ENCODE data around the gene ABHD14A. TPM values are rescaled to one million over a fixed set of nuclear protein-coding genes. Genes with fewer than 3 reads are reported as not detected.
A peak's percentile ranks its signal among the peaks of the same experiment; 100 is the strongest.

The ABHD14A gene
- total and polyA plus RNA-seq, 8 donors: 7.0 to 20.8 (median 15.4) TPM; not detected in 2

- Histone ChIP-seq H3K27me3 (no peaks in the 10 kb centered on the region), H3K4me3 (no peak overlapping the region), H3K27ac (no peak overlapping the region), H3K4me1 (no peaks in the 10 kb centered on the region), H3K9me3 (no peaks in the 10 kb centered on the region), H3K36me3 (peaks cover 13 to 40% (median 29%) of the 10 kb centered on the region in 4 donors)
- 71 to 83% (median 74%) methylated on average over 5 of the region's 5 CpGs for WGBS, 5 donors
- peak in 1 of 2 donors; percentile 23 for DNase-seq
- TF ChIP-seq POLR2AphosphoS5 (IDR thresholded peaks at IDR 0.05) (no peak), POLR2A (IDR thresholded peaks at IDR 0.05) (no peak), CTCF (IDR thresholded peaks at IDR 0.05) (no peak), EP300 (IDR thresholded peaks at IDR 0.05) (no peak)
- intact Hi-C loops (cut with DNase I; ENCODE audit: low total_unique reads): no loop called here
Observed at GRCh38 chr3:51929420-51930003, 45.4 kb upstream of the ABHD14A start.

DNA sequence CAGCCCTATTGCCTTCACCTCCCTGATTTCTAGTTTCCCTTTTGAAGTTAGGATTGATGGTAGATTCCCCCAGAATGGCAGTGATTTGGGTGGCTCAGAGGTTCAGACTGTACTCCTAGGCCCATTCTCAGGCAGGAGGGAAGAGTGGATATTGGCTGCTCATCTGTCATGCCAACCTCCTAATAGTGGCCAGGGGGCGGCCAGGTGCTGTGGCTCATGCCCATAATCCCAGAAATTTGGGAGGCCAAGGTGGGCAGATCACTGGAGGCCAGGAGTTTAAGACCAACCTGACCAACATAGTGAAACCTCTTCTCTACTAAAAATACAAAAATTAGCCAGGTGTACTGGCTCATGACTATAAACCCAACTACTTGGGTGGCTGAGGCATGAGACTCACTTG is 44.4 kb upstream of the ABHD14A start:
- Histone ChIP-seq H3K36me3 (peaks cover 22 to 49% (median 38%) of the 10 kb centered on the region in 4 donors), H3K4me1 (no peaks in the 10 kb centered on the region), H3K27ac (no peak overlapping the region), H3K9me3 (no peaks in the 10 kb centered on the region), H3K27me3 (no peaks in the 10 kb centered on the region), H3K4me3 (no peak overlapping the region)
- intact Hi-C loops (cut with DNase I; ENCODE audit: low total_unique reads): no loop called here
- 90 to 100% (median 96%) methylated on average over 1 of the region's 1 CpG for WGBS, 5 donors
- TF ChIP-seq EP300 (IDR thresholded peaks at IDR 0.05) (no peak), POLR2AphosphoS5 (IDR thresholded peaks at IDR 0.05) (no peak), POLR2A (IDR thresholded peaks at IDR 0.05) (no peak), CTCF (IDR thresholded peaks at IDR 0.05) (no peak)
- no peak for DNase-seq

DNA sequence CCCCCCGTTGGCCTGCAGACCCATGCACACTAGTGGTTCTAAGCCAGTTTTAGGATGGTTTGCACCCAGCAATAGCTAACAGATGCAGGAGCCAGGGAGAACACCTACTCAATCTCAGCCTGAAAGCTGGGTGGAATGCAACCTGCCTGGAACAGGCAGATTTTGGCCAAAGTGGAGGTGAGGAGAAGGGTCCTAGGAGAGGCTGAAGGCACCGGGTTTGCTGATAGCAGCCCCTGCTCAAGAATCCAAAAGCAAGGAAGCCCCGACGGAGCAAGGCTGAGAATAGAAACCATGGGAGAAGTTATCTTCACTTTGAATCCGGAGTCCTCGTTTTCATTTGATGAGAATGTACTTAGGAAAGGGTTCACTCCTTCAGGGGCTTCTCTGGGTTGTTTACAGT is 43.1 kb upstream of the ABHD14A start:
- Histone ChIP-seq H3K9me3 (no peaks in the 10 kb centered on the region), H3K27ac (no peak overlapping the region), H3K27me3 (no peaks in the 10 kb centered on the region), H3K4me1 (no peaks in the 10 kb centered on the region), H3K4me3 (no peak overlapping the region), H3K36me3 (peaks cover 33 to 62% (median 51%) of the 10 kb centered on the region in 4 donors)
- TF ChIP-seq EP300 (IDR thresholded peaks at IDR 0.05): no peak
- WGBS, 5 donors: 79 to 96% (median 94%) methylated on average over 6 of the region's 6 CpGs
- no peak for DNase-seq
- intact Hi-C loops (cut with DNase I; ENCODE audit: low total_unique reads): no loop called here

GRCh38 chr3:51932471-51933370 is 42.1 kb upstream of the ABHD14A start:
- Histone ChIP-seq H3K4me1 (no peaks in the 10 kb centered on the region), H3K27me3 (no peaks in the 10 kb centered on the region), H3K36me3 (peaks cover 42 to 72% (median 61%) of the 10 kb centered on the region in 4 donors), H3K9me3 (no peaks in the 10 kb centered on the region), H3K4me3 (no peak overlapping the region), H3K27ac (no peak overlapping the region)
- TF ChIP-seq POLR2AphosphoS5 (IDR thresholded peaks at IDR 0.05) (no peak), EP300 (IDR thresholded peaks at IDR 0.05) (no peak), CTCF (IDR thresholded peaks at IDR 0.05) (no peak), POLR2A (IDR thresholded peaks at IDR 0.05) (no peak)
- intact Hi-C loops (cut with DNase I; ENCODE audit: low total_unique reads): no loop called here
- no peak for DNase-seq
- WGBS, 5 donors: 90 to 97% (median 93%) methylated on average over 15 of the region's 15 CpGs

All from stomach (tissue), 9 donors.